GM12891 (cell line): ENCODE results near the gene PRG2.
A peak's percentile ranks its signal among the peaks of the same experiment; 100 is the strongest.

Source experiments
- PAX5 ChIP-seq: IDR thresholded peaks from 2 replicates; pipeline ENCODE4 v1.6.1; 2011; ENCODE audit warnings: low read length, moderate library complexity, mild to moderate bottlenecking; ENCODE audit not compliant: insufficient read depth, severe bottlenecking
- POLR2A ChIP-seq: IDR thresholded peaks from 2 replicates; pipeline ENCODE4 v1.6.1; 2011; ENCODE audit warnings: low read depth, low read length, control low read depth
- POLR2AphosphoS5 ChIP-seq: IDR thresholded peaks from 2 replicates; pipeline ENCODE4 v1.6.1; 2011; ENCODE audit warnings: low read depth, low read length, control low read depth
- POU2F2 ChIP-seq: IDR thresholded peaks from 2 replicates; pipeline ENCODE4 v1.6.1; 2011; ENCODE audit warnings: low read depth, mild to moderate bottlenecking, control low read depth, low read length, moderate library complexity
- SPI1 ChIP-seq: IDR thresholded peaks from 2 replicates; pipeline ENCODE4 v1.6.1; 2011; ENCODE audit warnings: low read depth, low read length, control low read depth
- TAF1 ChIP-seq: IDR thresholded peaks from 2 replicates; pipeline ENCODE4 v1.6.1; 2011; ENCODE audit warnings: low read depth, low read length, control low read depth

DNA sequence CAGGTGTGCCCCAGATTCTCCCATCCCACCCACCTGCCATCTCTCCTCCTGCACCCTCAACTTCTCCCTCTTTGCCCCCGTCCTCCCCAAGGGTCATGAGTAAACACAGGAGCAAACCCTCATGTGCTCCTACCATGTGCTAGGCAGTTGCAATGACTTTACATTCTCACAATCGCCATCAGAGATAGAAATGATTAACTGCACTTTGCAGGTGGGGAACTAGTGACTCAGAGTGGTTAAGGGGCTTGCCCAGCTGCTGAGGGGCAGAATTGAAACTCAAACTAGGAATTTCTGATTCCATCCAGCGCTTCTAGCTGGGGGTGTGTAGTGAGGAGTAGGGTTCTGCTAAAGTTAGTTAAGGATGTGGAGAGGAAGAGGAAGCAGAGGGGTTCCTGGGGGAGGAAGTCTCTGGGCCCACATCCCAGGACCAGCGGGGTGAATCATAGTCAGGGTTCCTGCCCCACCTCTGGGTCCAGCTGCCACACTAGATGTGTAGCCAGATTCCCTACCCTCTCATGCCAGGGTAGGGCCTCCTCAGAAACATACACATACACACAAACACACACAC lies 16.0 kb upstream of the PRG2 start:
- TF ChIP-seq POLR2A = no peak
- no peak for TF ChIP-seq POLR2AphosphoS5
- TF ChIP-seq SPI1 = peak; percentile 51
- TF ChIP-seq TAF1 = no peak
- no peak for TF ChIP-seq POU2F2
- TF ChIP-seq PAX5 = no peak
